22Rv1 (cell line): ENCODE data around the gene NINL.
"Not testable (repeated sequence)": the region's sequence is repeated elsewhere in the genome, so short reads cannot be mapped to it uniquely, and the experiment has no call there.

Experiments
- H3K27ac ChIP-seq: fragments of 450-650 bp; 2 replicates; pipeline ENCODE4 v1.5.1; 2017
- CTCF ChIP-seq: fragments of 450-650 bp; IDR thresholded peaks from 2 replicates; pipeline ENCODE4 v1.5.1; 2017; ENCODE audit warnings: mild to moderate bottlenecking
- ZFX ChIP-seq: fragments of 450-650 bp; IDR thresholded peaks from 2 replicates; pipeline ENCODE4 v1.6.1; 2017; ENCODE audit warnings: antibody characterized with exemption, borderline replicate concordance

Gene NINL

GRCh38 chr20:25606094-25606695 lies 20.9 kb upstream of the NINL start:
- TF ChIP-seq ZFX (no peak), CTCF (no peak)
- H3K27ac ChIP-seq: no peak overlapping the region

- TF ChIP-seq ZFX: no peak
- TF ChIP-seq CTCF: no peak
- H3K27ac ChIP-seq: no peak overlapping the region
Observed at GRCh38 chr20:25605148-25605547, 19.8 kb upstream of the NINL start.

DNA sequence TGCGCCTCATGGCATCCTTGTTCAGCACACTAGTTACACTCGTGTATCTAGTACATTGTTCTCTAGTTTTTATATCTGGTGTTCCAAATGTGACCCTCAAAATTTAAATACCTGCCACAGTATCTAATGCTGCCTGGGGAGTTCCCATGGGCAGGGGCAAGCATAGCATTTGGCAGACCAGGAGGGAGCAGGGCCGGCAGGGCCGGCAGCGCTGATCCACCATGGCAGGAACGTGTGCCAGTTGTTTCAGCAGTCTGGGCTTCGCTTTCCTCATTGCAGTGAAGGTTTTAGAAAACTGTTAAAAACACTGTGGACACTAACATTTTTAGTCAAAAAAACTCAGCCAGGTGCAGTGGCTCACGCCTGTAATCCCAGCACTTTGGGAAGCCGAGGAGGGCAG lies 19.3 kb upstream of the NINL start:
- TF ChIP-seq ZFX: no peak
- no peak for TF ChIP-seq CTCF
- H3K27ac ChIP-seq: no peak overlapping the region

DNA sequence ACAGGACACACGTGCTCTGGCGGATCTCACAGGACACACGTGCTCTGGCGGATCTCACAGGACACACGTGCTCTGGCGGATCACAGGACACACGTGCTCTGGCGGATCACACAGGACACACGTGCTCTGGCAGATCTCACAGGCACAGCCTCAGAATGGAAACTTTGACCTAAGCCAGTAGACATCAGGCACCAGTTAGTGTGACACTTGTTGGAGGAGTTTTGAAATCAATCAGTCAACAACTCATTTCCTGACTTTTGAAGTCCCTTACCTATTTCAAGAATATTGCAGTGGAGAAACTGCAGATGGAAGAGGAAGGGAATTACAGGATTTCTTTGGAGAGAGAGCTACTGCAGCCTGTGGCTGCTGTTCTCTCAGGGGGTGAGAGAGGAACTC lies 17.6 kb upstream of the NINL start:
- not testable (repeated sequence) for H3K27ac ChIP-seq

DNA sequence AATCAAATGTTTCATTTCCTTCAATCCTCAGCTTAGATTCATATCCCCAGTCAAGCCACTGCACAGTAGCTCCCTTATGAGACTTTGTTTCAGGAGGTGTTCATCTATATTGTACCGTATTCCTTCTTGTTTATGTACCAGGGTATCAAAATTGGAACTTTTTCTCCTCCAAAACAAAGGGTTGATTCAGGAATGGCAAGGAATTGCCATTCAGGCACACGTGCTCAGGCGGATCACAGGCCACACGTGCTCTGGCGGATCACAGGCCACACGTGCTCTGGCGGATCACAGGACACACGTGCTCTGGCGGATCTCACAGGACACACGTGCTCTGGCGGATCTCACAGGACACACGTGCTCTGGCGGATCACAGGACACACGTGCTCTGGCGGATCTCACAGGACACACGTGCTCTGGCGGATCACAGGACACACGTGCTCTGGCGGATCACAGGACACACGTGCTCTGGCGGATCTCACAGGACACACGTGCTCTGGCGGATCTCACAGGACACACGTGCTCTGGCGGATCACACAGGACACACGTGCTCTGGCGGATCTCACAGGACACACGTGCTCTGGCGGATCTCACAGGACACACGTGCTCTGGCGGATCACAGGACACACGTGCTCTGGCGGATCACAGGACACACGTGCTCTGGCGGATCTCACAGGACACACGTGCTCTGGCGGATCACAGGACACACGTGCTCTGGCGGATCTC lies 17.0 kb upstream of the NINL start:
- not testable (repeated sequence) for H3K27ac ChIP-seq

DNA sequence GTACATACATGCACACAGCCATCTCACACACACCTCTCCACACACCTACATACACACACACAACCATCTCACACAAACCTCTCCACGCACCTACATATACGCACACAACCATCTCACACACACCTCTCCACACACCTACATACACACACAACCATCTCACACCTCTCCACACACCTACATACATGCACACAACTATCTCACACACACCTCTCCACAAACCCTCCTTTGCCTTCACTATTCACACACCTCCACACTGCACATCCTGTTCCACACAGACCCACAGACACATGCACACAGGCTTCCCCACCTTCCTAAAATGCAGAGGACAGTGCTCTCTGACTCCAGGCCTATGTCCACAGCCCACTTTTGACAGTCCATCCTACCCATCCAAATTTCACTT lies 16.3 kb upstream of the NINL start:
- TF ChIP-seq ZFX (no peak), CTCF (no peak)
- H3K27ac ChIP-seq: no peak overlapping the region

DNA sequence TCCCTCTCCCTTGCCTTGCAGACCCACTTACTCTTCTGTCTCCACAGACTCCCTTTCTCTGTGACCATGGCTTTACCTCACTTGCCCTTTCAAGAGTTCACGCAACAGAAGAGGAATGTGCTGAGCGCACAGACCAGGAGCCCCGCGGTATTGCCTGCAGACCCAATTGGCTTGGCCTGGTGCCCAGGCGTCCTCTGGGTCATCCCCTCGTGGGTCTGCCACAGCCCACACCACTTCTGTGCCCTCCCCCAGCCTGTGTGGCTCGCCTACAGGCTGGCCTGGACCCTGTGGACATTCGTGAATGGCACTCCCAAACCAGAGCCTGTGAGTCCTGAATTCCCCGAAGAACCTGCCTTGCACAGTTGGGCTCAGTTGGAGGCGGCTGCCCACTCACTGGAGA lies 15.3 kb upstream of the NINL start:
- H3K27ac ChIP-seq: no peak overlapping the region
- no peak for TF ChIP-seq ZFX
- TF ChIP-seq CTCF: no peak

- H3K27ac ChIP-seq: no peak overlapping the region
- TF ChIP-seq CTCF (no peak), ZFX (no peak)
Observed at GRCh38 chr20:25592135-25592852, 7.0 kb upstream of the NINL start.

DNA sequence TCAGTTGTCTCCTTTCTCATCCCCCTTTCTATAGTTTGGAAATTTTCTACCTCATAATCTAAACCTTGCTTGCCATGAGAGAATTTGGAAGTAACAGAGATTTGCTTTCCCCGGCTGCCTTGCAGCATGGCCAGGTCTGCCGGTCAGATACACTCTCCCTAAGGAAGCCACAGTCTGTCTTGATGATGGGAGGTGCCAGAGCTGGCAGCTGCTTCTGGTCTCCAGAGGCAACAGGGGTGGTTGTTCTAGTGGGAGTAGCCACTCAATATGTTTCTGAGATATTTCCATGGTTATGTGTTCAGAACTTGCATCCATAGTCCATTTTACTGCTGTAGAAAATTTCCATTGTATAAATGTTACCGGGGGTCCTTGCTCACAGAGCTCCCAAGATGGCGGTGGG lies 5.4 kb upstream of the NINL start:
- not testable (repeated sequence) for H3K27ac ChIP-seq
